BLaER1 (cell line): Measurements from ENCODE around the gene MTRF1L.

Experiments
- H3K27ac ChIP-seq: shearing (Covaris generic); formaldehyde crosslinking; 2 replicates; pipeline ENCODE4 v1.8.1; 2022
- H3K27me3 ChIP-seq: shearing (Covaris generic); formaldehyde crosslinking; 2 replicates; pipeline ENCODE4 v1.8.1; 2022
- H3K36me3 ChIP-seq: shearing (Covaris generic); formaldehyde crosslinking; 2 replicates; pipeline ENCODE4 v1.8.1; 2022
- H3K4me1 ChIP-seq: shearing (Covaris generic); formaldehyde crosslinking; 2 replicates; pipeline ENCODE4 v1.8.1; 2022
- H3K4me2 ChIP-seq: shearing (Covaris generic); formaldehyde crosslinking; 2 replicates; pipeline ENCODE4 v1.8.1; 2022
- H3K4me3 ChIP-seq: shearing (Covaris generic); formaldehyde crosslinking; 2 replicates; pipeline ENCODE4 v1.8.1; 2022
- H3K9ac ChIP-seq: shearing (Covaris generic); formaldehyde crosslinking; 2 replicates; pipeline ENCODE4 v1.8.1; 2022
- H3K9me3 ChIP-seq: shearing (Covaris generic); formaldehyde crosslinking; 2 replicates; pipeline ENCODE4 v1.8.1; 2022
- H4K20me1 ChIP-seq: shearing (Covaris generic); formaldehyde crosslinking; 2 replicates; pipeline ENCODE4 v1.8.1; 2022
- Cebpa-rat ChIP-seq: shearing (Covaris generic); IDR thresholded peaks from 2 replicates; pipeline ENCODE4 v1.8.1; 2022

The MTRF1L gene

DNA sequence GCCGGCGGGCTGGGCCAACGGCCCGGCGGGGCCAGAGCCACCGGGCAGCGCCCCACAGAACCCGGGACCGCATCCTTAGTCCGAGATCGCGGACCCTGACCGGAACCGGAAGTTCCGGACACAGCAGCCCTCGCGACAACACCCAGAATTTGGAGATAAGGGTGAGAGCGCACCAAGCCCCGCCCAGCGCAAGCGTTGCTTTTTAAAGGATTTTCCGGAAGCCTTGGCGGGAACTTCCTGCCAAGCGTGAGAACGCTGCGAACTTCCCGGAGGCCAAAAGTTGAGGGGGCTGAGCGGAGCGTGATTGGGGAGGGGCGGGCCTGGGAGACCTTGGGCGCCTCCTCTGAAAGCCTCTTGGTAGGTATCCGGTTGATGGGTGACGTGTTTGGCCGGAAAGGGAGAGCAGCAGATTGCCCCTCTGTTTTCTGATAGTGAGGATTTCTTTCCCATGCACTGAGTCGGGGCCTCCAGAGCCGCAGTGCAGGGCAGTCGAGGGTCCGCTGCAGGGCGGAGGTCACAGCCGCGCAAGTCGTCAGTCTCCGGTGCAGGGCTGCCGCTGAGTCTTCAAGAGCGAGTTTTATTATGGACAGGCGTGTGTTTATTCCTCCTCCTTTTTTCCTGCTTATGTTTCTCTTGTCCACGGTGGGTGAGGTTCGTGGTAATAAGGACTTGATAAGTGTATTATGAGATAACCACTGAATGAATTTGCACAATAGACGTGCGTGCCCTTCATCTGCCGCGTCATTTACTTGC is at the start of gene MTRF1L:
MTRF1L (minus strand) TSS at position 97 of the 753 bp plus-strand sequence; CDS start at position 73, 24 bp downstream.
- peak within 1 kb of the TSS; percentile 89 for H3K4me2 ChIP-seq
- H3K4me1 ChIP-seq = peaks cover 38% of the 10 kb centered on the region
- H4K20me1 ChIP-seq = peaks cover 38% of the 10 kb centered on the region
- peak within 1 kb of the TSS; percentile 94 for H3K9ac ChIP-seq
- H3K9me3 ChIP-seq = no peaks in the 10 kb centered on the region
- peak within 1 kb of the TSS; percentile 87 for H3K4me3 ChIP-seq
- no peaks in the 10 kb centered on the region for H3K27me3 ChIP-seq
- TF ChIP-seq Cebpa-rat = no peak
- peaks cover 15% of the 10 kb centered on the region for H3K36me3 ChIP-seq
- H3K27ac ChIP-seq = peak within 1 kb of the TSS; percentile 90

GRCh38 chr6:153051801-153052200 is 49.3 kb upstream of the MTRF1L start:
- no peak overlapping the region for H3K4me3 ChIP-seq
- no peaks in the 10 kb centered on the region for H3K27me3 ChIP-seq
- H3K4me1 ChIP-seq = no peaks in the 10 kb centered on the region
- TF ChIP-seq Cebpa-rat = no peak
- H3K27ac ChIP-seq = no peak overlapping the region
- H3K9ac ChIP-seq = no peak overlapping the region
- H4K20me1 ChIP-seq = no peaks in the 10 kb centered on the region
- no peak overlapping the region for H3K4me2 ChIP-seq
- H3K9me3 ChIP-seq = no peaks in the 10 kb centered on the region
- no peaks in the 10 kb centered on the region for H3K36me3 ChIP-seq

DNA sequence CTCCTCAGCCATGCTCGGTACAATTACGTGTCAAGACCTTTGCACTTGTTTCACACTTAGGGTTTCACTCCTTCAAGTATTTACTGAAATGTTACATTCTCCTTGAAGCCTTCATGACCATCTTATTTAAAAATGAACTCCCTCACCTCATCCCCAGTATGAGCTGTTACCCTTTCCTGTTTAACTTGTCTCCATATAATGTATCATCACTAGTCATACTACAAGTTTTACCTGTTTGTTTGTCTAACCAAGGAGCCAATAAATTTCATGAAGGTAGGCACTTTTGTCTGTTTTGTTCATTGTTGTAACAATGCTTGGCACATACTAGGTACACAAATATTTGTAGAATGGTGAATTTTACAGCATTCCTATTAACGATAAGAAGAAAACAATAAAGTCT is 46.1 kb upstream of the MTRF1L start:
- H3K36me3 ChIP-seq = no peaks in the 10 kb centered on the region
- no peak overlapping the region for H3K9ac ChIP-seq
- H3K9me3 ChIP-seq = no peaks in the 10 kb centered on the region
- no peaks in the 10 kb centered on the region for H4K20me1 ChIP-seq
- H3K27ac ChIP-seq = no peak overlapping the region
- TF ChIP-seq Cebpa-rat = no peak
- H3K27me3 ChIP-seq = no peaks in the 10 kb centered on the region
- H3K4me2 ChIP-seq = no peak overlapping the region
- no peak overlapping the region for H3K4me3 ChIP-seq
- H3K4me1 ChIP-seq = no peaks in the 10 kb centered on the region

DNA sequence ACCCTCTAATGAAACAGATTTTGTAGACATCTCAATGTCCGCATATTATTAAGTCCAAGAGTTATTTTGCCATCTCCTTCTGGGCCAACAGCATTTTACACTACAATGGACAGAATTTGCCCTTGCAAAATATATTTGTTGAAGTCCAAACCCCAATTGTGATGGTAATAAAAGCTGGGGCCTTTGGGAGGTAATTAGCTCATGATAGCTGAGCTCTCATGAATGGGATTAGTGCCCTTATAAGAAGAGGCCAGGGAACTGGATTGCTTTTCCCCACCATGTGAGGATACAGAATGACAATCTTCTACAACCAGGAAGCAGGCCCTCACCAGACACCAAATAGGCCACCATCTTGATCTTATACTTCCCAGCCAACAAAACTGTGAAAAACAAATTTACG is 44.9 kb upstream of the MTRF1L start:
- H4K20me1 ChIP-seq = no peaks in the 10 kb centered on the region
- no peak overlapping the region for H3K4me2 ChIP-seq
- H3K9ac ChIP-seq = no peak overlapping the region
- H3K36me3 ChIP-seq = no peaks in the 10 kb centered on the region
- TF ChIP-seq Cebpa-rat = no peak
- no peaks in the 10 kb centered on the region for H3K4me1 ChIP-seq
- H3K9me3 ChIP-seq = no peaks in the 10 kb centered on the region
- no peak overlapping the region for H3K4me3 ChIP-seq
- no peaks in the 10 kb centered on the region for H3K27me3 ChIP-seq
- no peak overlapping the region for H3K27ac ChIP-seq

DNA sequence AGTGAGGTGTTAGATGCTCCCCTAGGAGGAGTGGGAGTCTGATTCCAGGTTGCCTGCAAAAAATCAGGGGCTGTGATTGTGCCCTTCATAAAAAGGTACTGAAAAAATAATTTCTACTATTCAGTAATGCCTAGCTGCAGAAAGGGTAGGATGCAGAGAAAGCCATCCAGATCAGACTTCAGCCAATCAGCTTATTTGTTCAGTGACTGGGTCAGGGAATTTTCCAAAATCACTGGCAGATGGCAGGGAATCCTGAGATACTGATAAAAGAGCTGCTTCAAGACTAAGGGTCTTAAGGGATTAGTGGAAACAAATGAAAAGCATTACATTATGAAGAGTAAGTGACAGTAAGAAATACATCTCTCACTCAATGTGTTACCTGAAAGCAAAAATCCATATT is 42.8 kb upstream of the MTRF1L start:
- H3K36me3 ChIP-seq = no peaks in the 10 kb centered on the region
- H3K9ac ChIP-seq = no peak overlapping the region
- no peaks in the 10 kb centered on the region for H3K4me1 ChIP-seq
- no peak for TF ChIP-seq Cebpa-rat
- H4K20me1 ChIP-seq = no peaks in the 10 kb centered on the region
- H3K4me2 ChIP-seq = no peak overlapping the region
- H3K27ac ChIP-seq = no peak overlapping the region
- H3K9me3 ChIP-seq = no peaks in the 10 kb centered on the region
- no peak overlapping the region for H3K4me3 ChIP-seq
- no peaks in the 10 kb centered on the region for H3K27me3 ChIP-seq

DNA sequence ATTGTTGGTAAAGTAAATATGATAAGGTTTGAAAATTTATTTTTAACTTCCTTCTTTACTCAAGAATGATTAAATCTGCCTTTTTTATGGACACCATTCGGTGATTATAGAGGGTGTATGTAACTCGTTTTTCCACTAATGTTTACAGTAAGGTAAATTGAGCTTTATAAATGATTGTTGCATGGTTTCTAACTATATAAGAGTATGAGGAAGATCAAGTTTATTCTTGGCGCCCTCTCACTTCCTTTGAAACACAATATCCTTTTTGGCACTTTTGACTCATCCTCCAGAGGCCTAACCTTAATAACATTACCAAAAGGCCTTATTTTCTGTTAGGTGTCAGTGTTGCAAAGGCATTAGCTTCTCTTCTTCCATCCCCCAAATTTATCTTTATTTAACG is 41.8 kb upstream of the MTRF1L start:
- no peak overlapping the region for H3K4me3 ChIP-seq
- no peaks in the 10 kb centered on the region for H4K20me1 ChIP-seq
- H3K27me3 ChIP-seq = no peaks in the 10 kb centered on the region
- no peak overlapping the region for H3K4me2 ChIP-seq
- no peaks in the 10 kb centered on the region for H3K9me3 ChIP-seq
- no peak overlapping the region for H3K27ac ChIP-seq
- no peaks in the 10 kb centered on the region for H3K36me3 ChIP-seq
- no peaks in the 10 kb centered on the region for H3K4me1 ChIP-seq
- H3K9ac ChIP-seq = no peak overlapping the region
- no peak for TF ChIP-seq Cebpa-rat

DNA sequence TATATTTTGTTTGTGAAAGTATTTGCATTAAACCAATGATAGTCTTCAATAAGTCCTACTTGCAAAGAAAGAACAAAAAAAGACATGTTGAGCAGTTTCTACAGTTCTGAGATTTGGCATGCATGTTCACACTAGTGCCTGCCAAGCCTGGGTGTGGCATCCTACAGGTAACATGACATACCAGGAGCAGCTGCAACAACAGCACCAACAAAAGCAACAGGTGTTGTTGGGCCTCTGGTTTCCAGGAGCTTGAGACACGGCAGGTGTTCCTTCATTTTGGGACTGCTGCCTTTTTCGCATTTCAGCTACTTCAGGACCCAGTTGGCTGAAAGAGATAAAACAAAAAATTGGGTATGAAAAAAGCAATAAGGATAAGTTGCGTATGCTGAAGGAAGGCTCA is 41.2 kb upstream of the MTRF1L start:
- no peak for TF ChIP-seq Cebpa-rat
- H3K4me3 ChIP-seq = no peak overlapping the region
- no peaks in the 10 kb centered on the region for H3K9me3 ChIP-seq
- H3K27me3 ChIP-seq = no peaks in the 10 kb centered on the region
- no peaks in the 10 kb centered on the region for H3K36me3 ChIP-seq
- no peaks in the 10 kb centered on the region for H4K20me1 ChIP-seq
- H3K27ac ChIP-seq = no peak overlapping the region
- H3K9ac ChIP-seq = no peak overlapping the region
- H3K4me2 ChIP-seq = no peak overlapping the region
- H3K4me1 ChIP-seq = no peaks in the 10 kb centered on the region

DNA sequence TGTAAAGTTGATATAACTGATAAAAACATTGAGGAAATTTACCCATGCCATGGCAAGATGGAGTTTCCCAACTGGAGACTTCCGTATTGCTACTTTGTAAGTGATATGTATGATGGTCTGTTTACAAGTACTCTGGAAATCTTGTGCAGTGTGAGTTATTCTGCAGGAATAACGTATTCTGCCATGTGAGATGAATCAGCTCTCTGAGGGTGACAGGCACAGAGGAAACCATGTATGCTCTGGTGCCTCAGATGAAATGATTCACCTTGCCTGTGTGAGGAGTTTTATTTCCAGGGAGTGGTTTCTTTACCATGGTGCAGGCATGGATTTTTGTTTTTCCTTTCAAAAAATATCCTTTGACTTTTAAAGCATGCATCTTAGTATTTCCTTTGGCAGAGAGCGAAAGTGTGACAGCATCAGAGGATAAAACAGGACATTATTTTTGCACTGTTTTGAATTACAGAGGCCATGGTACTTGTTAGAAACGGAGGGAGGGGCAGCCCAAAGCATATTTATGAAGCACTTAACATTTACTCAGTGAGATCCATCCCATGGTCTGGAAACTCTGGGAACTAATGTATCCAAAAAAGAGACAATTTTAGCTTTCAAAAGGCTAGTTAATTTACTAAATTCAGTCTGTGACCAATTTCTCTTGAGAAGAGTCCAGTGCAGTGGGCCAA is 36.0 kb upstream of the MTRF1L start:
- Histone ChIP-seq H3K4me2 (no peak overlapping the region), H3K9ac (no peak overlapping the region), H3K4me3 (no peak overlapping the region), H3K27me3 (no peaks in the 10 kb centered on the region), H3K27ac (no peak overlapping the region), H3K9me3 (no peaks in the 10 kb centered on the region), H3K4me1 (no peaks in the 10 kb centered on the region), H4K20me1 (no peaks in the 10 kb centered on the region), H3K36me3 (no peaks in the 10 kb centered on the region)
- TF ChIP-seq Cebpa-rat = no peak

DNA sequence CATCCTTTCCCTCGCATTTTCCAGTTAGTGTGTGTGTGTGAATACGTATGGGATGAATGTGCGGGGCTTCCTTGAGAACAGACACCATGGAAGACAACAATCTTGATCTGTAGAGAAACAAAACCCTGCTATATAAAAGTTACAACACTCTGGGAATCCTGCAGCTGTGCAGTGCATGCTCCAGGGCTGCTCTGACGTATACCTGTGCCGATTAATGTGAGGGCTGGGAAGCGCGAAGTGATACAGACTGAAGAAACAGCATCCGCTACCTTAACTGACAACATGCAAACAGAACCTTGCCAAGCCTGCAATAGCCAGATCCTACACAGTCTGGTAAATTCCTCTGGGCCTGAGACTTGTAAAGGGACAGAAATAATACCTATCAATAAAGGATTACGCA is 31.6 kb upstream of the MTRF1L start:
- Histone ChIP-seq H3K27me3 (no peaks in the 10 kb centered on the region), H3K4me2 (no peak overlapping the region), H4K20me1 (no peaks in the 10 kb centered on the region), H3K36me3 (no peaks in the 10 kb centered on the region), H3K9me3 (no peaks in the 10 kb centered on the region), H3K4me3 (no peak overlapping the region), H3K9ac (no peak overlapping the region), H3K4me1 (no peaks in the 10 kb centered on the region), H3K27ac (no peak overlapping the region)
- TF ChIP-seq Cebpa-rat = no peak

DNA sequence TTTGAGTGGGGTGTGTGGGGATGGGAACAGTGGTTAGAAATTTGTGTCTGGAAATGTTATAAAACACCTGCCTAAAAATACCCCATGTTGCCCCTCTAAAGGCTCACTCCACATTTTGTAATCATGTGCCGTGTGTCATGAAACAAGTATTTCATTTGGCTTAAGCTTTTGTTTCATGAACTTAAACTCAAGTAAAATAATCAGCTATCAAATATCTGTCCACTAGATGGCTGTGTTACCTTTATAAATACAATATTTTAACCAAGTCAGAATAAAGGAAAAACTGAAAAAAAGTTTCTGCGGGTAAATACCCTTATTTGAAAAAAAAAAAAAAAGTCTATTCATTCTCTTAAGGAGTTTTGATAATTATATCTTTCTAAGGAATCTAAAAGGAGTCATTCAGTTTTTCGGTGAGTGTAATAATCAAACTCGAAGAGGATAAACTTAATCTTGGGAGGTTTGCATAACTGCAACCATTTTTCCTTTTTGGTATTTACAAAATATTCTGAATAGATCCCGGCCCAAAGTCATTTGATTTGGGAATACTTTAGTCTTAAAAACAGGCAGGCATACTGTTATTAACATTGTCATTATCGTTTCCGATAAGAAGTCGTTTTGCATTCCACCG is 29.9 kb upstream of the MTRF1L start:
- H3K27ac ChIP-seq = no peak overlapping the region
- no peaks in the 10 kb centered on the region for H3K27me3 ChIP-seq
- H3K4me2 ChIP-seq = no peak overlapping the region
- no peak overlapping the region for H3K4me3 ChIP-seq
- H4K20me1 ChIP-seq = no peaks in the 10 kb centered on the region
- H3K4me1 ChIP-seq = no peaks in the 10 kb centered on the region
- no peaks in the 10 kb centered on the region for H3K36me3 ChIP-seq
- no peaks in the 10 kb centered on the region for H3K9me3 ChIP-seq
- H3K9ac ChIP-seq = no peak overlapping the region
- TF ChIP-seq Cebpa-rat = no peak
